ENCODE results near the gene SLIT3.
"Not testable (repeated sequence)": the region's sequence is repeated elsewhere in the genome, so short reads cannot be mapped to it uniquely, and the experiment has no call there.

The SLIT3 gene

DNA sequence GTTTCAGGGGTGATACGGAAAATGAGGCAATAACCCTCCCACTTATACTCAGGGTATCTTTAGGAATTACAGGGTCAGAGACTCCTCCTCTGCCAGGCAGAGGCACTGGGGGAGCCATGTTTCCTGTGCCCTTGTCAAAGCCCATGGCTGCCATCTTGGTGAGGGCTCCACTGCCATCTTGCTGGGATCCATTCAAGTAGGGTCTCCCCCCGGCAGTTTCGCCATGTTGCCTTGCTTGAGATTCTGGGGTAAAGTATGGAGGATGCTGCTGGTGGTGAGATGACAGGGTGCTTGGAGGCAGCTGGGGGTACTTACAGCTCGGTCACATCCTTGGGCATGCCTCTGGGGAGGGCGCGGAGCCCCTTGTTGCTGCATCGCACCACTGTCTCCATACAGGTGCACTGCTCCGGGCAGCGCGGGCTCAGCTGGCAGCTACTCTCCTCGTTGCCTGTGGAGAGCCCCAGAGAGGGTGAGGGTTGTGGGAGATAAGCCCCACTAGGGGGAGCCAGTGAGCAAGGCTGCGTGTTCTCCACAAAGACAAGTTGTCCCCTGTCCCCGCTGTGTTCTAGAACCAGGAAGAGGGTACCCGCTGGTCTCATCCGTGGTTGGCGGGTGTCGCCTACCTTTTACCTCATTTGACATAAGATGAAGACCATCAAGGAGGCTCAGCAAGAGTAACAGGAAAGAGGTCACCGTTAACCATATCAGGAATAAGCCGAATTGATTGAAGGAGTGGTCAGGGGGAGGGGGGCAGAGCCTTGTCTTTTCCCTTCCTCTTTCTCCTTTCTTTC lies 552.8 kb downstream of the SLIT3 start:
- DNase-seq, result peak; percentile 78

GRCh38 chr5:168746893-168747640 lies 553.9 kb downstream of the SLIT3 start:
- DNase-seq, result no peak

DNA sequence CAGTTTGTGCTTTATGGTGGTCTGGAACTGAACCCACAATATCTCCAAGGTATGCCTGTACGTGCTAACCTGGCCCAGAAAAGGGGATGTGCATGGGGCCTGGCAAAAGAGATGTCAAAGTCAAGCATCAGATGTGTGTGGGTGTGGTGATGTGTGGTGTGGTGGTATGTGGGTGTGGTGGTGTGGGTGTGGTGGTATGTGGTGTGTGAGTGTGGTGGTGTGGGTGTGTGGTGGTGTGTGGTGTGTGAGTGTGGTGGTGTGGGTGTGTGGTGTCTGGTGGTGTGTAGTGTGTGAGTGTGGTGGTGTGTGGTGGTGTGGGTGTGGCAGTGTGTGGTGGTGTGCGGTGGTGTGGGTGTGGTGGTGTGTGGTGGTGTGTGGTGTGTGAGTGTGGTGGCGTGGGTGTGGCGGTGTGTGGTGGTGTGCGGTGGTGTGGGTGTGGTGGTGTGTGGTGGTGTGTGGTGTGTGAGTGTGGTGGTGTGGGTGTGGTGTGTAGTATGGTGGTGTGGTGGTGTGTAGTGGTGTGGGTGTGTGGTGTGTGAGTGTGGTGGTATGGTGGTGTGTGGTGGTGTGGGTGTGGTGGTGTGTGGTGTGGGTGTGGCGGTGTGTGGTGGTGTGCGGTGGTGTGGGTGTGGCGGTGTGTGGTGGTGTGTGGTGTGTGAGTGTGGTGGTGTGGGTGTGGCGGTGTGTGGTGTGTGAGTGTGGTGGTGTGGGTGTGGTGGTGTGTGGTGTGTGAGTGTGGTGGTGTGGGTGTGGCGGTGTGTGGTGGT lies 554.6 kb downstream of the SLIT3 start:
- not testable (repeated sequence) for DNase-seq

DNA sequence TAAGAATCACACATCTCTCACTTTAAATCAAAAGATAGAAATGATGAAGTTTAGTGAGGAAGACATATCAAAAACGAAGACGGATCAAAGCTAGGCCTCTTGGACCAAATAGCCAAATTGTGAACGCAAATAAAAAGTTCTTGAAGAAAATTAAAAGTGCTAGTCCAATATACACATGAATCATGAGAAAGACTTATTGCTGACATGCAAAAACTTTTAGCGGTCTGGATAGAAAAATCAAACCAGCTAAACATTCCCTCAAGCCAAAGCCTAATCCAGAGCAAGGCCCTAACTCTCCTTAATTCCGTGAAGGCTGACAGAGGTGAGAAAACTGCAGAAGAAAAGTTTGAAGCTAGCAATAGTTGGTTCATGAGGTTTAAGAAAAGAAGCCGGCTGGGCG lies 557.3 kb downstream of the SLIT3 start:
- DNase-seq, result no peak

DNA sequence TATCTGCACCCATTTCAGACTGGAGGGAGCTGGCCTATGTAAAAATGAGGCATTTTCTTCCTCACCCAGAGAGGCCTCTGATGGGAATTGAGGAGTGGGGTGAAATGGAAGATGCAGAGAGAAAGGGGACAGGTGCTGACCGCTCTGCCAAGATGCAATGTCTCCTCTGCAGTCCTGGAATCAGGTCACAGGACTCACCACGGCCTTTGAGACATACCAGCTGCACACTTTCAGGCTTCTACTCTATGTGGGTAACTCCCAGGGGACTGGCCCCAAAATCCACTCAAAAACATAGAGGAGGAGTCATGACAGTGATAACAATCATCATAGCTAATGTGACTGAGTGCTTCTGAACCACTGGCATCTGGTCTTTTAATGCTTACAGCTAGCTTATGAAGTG lies 558.6 kb downstream of the SLIT3 start:
- DNase-seq, result not testable (repeated sequence)

- DNase-seq, result no peak
Observed at GRCh38 chr5:168740811-168741213, 560.1 kb downstream of the SLIT3 start.

GRCh38 chr5:168740092-168740800 lies 560.7 kb downstream of the SLIT3 start:
- DNase-seq, result no peak

GRCh38 chr5:168737066-168737465 lies 563.9 kb downstream of the SLIT3 start:
- DNase-seq, result no peak

- DNase-seq, result no peak
Observed at GRCh38 chr5:168736281-168736831, 564.6 kb downstream of the SLIT3 start.

DNA sequence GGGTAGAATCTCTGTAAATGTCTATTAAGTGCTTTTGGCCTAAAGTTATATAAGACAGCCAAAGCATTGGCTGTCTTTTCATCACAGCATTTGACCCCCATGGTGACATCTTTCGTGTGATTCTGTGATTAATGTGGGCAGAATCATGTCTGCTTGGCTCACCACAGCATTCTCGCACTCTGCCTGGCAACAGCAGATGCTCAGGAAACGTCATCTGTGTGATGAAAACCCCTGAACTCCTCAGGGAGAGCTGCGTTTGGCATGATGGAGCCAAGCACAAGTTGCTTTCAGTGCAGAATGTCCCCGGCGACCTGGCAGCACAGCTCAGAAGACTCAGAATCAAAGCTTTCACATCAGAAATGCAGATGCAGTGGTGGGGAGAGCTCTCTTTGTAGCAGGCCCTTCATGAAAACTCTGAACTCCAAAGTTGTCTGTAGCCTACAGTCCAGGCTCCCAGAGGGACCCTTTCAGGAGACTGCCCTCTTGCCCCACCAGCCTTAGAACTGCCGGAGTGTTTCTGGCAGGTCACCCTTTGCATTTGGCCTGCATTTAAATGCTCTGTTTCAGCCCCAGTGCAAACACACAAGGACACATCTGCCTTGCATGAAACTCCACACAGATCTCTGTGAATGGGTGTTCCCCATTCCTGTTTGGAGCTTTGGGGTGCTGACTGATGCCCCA lies 566.2 kb downstream of the SLIT3 start:
- no peak for DNase-seq

- DNase-seq, result no peak
Observed at GRCh38 chr5:168734119-168734518, 566.8 kb downstream of the SLIT3 start.

DNA sequence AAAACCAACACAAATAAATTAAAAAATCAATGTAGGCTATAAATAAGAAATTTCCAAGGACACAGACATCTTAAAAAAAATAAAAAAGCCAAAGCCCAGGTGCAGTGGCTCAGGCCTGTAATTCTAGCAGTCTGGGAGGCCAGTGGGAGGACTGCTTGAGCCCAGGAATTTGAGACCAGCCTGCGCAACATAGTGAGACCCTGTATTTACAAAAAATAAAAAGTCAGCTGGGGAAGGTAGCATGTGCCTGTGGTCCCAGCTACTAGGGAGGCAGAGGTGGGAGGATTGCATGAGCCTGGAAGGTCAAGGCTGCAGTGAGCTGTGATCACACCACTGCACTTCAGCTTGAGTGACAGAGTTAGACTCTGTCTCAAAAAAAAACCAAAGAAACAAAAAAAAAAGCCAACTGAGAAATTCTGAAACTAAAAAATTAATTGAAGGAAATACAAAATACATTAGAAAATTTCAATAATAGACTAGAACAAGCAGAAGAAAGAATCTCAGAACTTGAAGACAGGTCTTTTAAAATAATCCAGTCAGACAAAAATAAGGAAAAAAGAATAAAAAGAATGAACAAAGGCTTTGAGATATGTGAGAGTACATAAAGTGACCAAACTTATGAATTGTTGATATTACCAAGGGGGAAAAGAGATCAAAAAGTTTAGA lies 572.3 kb downstream of the SLIT3 start:
- DNase-seq, result no peak

DNA sequence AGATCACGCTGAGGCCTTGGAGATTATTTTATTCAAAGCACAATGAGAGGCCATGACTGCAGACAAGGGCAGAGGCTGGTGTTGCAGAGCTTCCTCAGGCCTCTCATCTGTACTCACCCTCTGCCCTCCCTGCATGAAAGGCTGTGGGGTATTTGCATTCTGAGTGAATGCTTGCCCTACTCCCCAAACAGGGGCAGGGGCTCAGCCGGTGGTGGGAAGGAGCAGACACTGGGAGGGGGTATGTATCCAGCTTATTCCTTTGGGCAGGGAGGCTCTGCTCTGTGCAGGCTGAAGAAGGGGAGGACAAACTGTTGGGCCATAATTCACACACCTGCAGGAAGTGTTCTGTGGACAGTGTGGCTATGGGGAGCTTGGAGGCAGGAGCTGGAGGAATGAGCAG lies 573.4 kb downstream of the SLIT3 start:
- no peak for DNase-seq

DNA sequence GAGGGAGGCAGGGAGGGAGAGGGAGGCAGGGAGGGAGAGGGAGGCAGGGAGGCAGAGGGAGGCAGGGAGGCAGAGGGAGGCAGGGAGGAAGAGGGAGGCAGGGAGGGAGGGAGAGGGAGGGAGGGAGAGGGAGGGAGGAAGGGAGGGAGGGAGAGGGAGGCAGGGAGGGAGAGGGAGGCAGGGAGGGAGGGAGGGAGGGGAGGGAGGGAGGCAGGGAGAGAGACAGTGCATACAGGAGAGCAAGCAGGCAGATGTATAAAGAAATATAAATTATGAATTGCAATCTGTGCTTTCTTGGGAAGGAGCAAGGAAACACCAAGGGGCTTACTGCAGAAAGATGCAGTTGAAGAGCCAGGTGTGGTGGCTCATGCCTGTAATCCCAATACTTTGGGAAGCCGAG lies 574.6 kb downstream of the SLIT3 start:
- no peak for DNase-seq

- no peak for DNase-seq
Observed at GRCh38 chr5:168724227-168724626, 576.7 kb downstream of the SLIT3 start.

DNA sequence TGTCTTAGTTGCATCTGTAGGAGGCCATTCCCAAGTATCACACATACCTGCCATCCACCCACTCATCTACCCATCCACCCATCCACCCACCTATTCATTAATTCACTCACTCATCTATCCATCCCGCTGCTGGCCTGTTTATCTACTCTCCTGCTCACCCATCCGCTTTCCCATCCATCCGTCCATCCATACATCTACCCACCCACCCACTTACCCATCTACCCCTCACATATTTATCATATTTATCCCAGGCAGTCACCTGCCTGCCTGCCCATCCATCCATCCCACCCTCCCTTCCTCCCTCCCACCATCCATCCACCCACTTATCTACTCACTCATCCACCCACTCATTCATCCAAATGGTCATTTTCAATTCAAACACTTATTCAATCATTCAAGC lies 577.9 kb downstream of the SLIT3 start:
- no peak for DNase-seq

- DNase-seq, result no peak
Observed at GRCh38 chr5:168721966-168722365, 579.0 kb downstream of the SLIT3 start.

- no peak for DNase-seq
Observed at GRCh38 chr5:168721002-168721753, 579.8 kb downstream of the SLIT3 start.

- no peak for DNase-seq
Observed at GRCh38 chr5:168720575-168720974, 580.4 kb downstream of the SLIT3 start.

DNA sequence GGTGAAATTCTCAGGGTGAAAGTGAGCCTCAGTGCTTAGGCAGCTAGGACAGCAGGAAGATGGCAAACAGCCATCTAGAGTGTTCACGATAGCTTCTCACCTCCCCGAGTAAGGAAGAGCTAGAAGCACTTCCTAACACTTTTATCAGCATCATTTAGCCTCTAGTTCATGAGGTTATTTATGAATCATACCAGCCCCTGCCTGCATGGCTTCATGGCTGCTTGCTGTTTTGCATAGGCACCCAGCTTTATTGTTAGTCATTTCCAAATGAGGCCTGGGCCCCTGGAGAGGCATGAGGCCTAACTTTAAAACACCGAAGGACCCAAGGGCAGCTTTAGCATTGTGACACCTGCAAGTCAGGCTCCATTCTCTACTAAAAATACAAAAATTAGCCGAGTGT lies 586.9 kb downstream of the SLIT3 start:
- DNase-seq, result no peak

- DNase-seq, result no peak
Observed at GRCh38 chr5:168713051-168713450, 587.9 kb downstream of the SLIT3 start.
